ENCODE results near the gene NEGR1. TPM values are rescaled to one million over a fixed set of nuclear protein-coding genes. Genes with fewer than 3 reads are reported as not detected.

The NEGR1 gene
- total RNA-seq, 1 experiment from 2014 or later: 4.1 TPM

- ChIA-PET CTCF (no interaction called here), POLR2A (no interaction called here)
- no peaks in the 10 kb centered on the region for H3K4me1 Mint-ChIP-seq (ENCODE audit: insufficient read depth, unreplicated experiment)
- no peak overlapping the region for H3K4me3 Mint-ChIP-seq (ENCODE audit: unreplicated experiment)
- TF ChIP-seq CTCF (IDR thresholded peaks at IDR 0.05; ENCODE audit: unreplicated experiment): no peak
- H3K27me3 Mint-ChIP-seq (ENCODE audit: insufficient read depth, unreplicated experiment): peaks cover 12% of the 10 kb centered on the region
- H3K27ac Mint-ChIP-seq (ENCODE audit: low read depth, unreplicated experiment): no peak overlapping the region
- H3K9me3 Mint-ChIP-seq (ENCODE audit: unreplicated experiment): no peaks in the 10 kb centered on the region
- BruUV-seq (replicated peaks): no TSS peak
- intact Hi-C loops (cut with micrococcal nuclease): no loop called here
- H3K36me3 Mint-ChIP-seq (ENCODE audit: insufficient read depth, unreplicated experiment): no peaks in the 10 kb centered on the region
- DNase-seq (ENCODE audit: unreplicated experiment): no peak
Observed at GRCh38 chr1:71986160-71986559, 296.2 kb downstream of the NEGR1 start.

GRCh38 chr1:71980556-71980955 lies 301.8 kb downstream of the NEGR1 start:
- CTCF ChIA-PET: interaction anchor here (0.8 kb wide), 1 partner anchor 454 kb away, joined by 3 read pairs; no protein-coding TSS in a partner anchor
- H3K36me3 Mint-ChIP-seq (ENCODE audit: insufficient read depth, unreplicated experiment): no peaks in the 10 kb centered on the region
- H3K4me3 Mint-ChIP-seq (ENCODE audit: unreplicated experiment): no peak overlapping the region
- no peaks in the 10 kb centered on the region for H3K27me3 Mint-ChIP-seq (ENCODE audit: insufficient read depth, unreplicated experiment)
- H3K9me3 Mint-ChIP-seq (ENCODE audit: unreplicated experiment): no peaks in the 10 kb centered on the region
- TF ChIP-seq CTCF (IDR thresholded peaks at IDR 0.05; ENCODE audit: unreplicated experiment): no peak
- no peaks in the 10 kb centered on the region for H3K4me1 Mint-ChIP-seq (ENCODE audit: insufficient read depth, unreplicated experiment)
- no TSS peak for BruUV-seq (replicated peaks)
- POLR2A ChIA-PET: no interaction called here
- intact Hi-C loops (cut with micrococcal nuclease): no loop called here
- no peak for DNase-seq (ENCODE audit: unreplicated experiment)
- no peak overlapping the region for H3K27ac Mint-ChIP-seq (ENCODE audit: low read depth, unreplicated experiment)

- CTCF ChIA-PET: no interaction called here
- H3K27ac Mint-ChIP-seq (ENCODE audit: low read depth, unreplicated experiment): no peak overlapping the region
- no peaks in the 10 kb centered on the region for H3K9me3 Mint-ChIP-seq (ENCODE audit: unreplicated experiment)
- no peak for DNase-seq (ENCODE audit: unreplicated experiment)
- H3K4me1 Mint-ChIP-seq (ENCODE audit: insufficient read depth, unreplicated experiment): no peaks in the 10 kb centered on the region
- POLR2A ChIA-PET: no interaction called here
- intact Hi-C loops (cut with micrococcal nuclease): no loop called here
- no peaks in the 10 kb centered on the region for H3K36me3 Mint-ChIP-seq (ENCODE audit: insufficient read depth, unreplicated experiment)
- no peak for TF ChIP-seq CTCF (IDR thresholded peaks at IDR 0.05; ENCODE audit: unreplicated experiment)
- H3K4me3 Mint-ChIP-seq (ENCODE audit: unreplicated experiment): no peak overlapping the region
- no peaks in the 10 kb centered on the region for H3K27me3 Mint-ChIP-seq (ENCODE audit: insufficient read depth, unreplicated experiment)
- BruUV-seq (replicated peaks): no TSS peak
Observed at GRCh38 chr1:71979882-71980281, 302.5 kb downstream of the NEGR1 start.

- Mint-ChIP-seq H3K27ac (ENCODE audit: low read depth, unreplicated experiment) (no peak overlapping the region), H3K4me1 (ENCODE audit: insufficient read depth, unreplicated experiment) (no peaks in the 10 kb centered on the region), H3K36me3 (ENCODE audit: insufficient read depth, unreplicated experiment) (no peaks in the 10 kb centered on the region), H3K4me3 (ENCODE audit: unreplicated experiment) (no peak overlapping the region), H3K27me3 (ENCODE audit: insufficient read depth, unreplicated experiment) (no peaks in the 10 kb centered on the region), H3K9me3 (ENCODE audit: unreplicated experiment) (no peaks in the 10 kb centered on the region)
- DNase-seq (ENCODE audit: unreplicated experiment): no peak
- TF ChIP-seq CTCF (IDR thresholded peaks at IDR 0.05; ENCODE audit: unreplicated experiment): no peak
- ChIA-PET POLR2A (no interaction called here), CTCF (no interaction called here)
- BruUV-seq (replicated peaks): no TSS peak
- intact Hi-C loops (cut with micrococcal nuclease): no loop called here
Observed at GRCh38 chr1:71967670-71968069, 314.7 kb downstream of the NEGR1 start.
